GM18511 (cell line): ENCODE results near the gene SLC16A12.
"Not testable (repeated sequence)": the region's sequence is repeated elsewhere in the genome, so short reads cannot be mapped to it uniquely, and the experiment has no call there.

Experiments used
- ATAC-seq: cut with Tn5 transposase; IDR thresholded peaks from one replicate; pipeline ENCODE4 v1.9.1; 2021; ENCODE audit warnings: mild to moderate bottlenecking, moderate library complexity; ENCODE audit not compliant: unreplicated experiment

SLC16A12 gene

DNA sequence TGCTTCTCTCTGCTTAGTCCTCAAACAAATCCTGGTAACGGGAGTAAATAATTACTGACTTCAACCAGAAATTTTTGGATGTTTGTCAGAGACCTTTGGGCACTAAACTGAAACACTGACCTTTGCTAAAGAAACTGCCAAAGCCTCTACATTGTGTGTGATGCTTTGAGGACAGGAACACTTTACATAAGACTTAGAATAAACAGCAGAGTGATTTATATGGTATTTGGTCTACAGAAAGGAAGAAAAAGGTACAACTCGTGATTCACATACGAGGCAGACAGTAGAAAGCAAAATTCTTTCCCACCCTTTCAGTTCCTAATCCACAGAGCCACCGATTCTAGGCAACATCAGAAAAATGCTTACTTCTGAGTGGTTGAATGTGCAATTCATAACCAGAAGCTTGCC is 59.8 kb downstream of the SLC16A12 start:
- ATAC-seq, result no peak

DNA sequence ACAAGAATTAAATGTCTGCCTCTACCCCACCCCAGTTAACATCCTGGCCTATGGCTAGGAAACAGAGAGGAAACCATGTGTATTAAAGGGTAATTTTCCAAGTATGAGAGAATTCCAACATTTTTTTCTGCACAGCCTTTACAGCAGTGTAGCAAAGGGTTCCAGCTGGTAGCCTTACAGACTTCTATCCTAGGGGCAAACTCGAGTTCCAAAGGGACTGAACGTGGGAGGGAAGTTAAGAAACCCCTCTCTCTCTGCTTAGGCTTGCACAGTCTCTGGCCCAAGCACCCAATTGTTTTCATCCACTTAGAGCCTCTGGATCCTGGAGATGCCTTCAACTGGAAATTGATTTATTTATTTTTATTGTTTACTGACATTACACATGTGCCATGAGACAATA is 60.3 kb downstream of the SLC16A12 start:
- ATAC-seq, result no peak

DNA sequence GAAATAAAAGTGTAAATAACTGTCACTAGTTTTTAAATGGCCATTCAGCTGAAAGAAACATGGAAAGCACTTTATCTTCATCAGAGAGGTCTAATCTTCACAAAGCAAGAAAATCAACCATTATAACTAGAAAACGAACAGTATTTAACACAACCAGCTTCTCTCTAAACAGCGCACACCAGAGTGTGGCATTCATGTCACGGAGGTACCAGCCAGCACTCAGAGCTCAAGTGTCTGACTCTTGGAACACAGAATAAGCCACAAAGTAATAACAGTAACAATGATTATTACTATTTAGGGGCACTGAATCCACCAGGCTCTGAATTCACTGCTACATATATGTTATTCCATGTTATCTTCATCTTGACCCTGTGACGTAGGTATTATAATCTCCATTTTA is 60.9 kb downstream of the SLC16A12 start:
- ATAC-seq, result no peak

DNA sequence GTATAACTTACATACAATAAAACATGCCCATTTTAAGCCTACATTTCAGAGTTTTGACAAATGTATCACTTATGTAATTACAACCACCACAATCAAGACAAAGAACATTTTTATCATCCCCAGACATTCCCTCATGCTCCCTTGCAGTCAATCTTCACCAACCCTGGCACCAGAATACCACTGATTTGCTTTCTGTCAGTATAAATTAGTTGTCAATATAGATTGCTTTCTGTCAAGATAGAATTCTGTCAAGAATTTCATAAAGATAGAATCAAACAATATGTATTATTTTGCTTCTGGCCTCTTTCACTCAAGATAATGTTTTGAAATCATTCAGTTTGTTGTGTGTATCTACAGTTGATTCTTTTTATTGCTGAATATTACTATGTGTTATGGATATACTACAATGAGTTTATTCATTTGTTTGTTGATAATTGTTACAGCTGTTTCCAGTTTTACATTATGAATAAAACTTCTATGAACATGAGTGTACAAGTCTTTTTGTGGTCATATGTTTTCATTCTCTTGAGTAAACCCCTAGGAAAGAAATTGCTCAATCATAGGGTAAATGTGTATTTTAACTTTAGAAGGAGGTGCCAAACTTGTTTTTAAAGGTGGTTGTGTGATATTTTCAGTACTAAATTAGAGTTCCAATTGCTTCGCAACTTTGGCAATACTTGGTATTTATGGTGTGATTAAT is 64.1 kb downstream of the SLC16A12 start:
- no peak for ATAC-seq

DNA sequence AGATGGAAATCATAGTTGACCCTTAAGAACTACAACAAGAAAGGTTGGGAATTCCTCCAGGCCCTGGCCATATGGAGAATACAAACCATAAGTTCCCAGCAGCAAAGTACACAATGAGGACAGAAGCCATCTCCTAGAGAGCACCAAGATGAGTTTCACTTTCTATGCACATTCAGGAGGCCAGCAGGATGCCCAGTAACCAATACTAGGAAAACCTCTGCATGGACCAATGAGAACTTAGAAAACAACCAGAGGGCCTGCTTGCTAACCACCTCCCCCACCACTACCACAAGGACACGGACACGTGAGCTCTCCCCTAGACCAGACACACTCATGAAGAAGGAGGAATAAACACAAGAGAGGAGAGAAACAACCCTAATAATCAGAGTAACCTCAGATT is 64.8 kb downstream of the SLC16A12 start:
- no peak for ATAC-seq

DNA sequence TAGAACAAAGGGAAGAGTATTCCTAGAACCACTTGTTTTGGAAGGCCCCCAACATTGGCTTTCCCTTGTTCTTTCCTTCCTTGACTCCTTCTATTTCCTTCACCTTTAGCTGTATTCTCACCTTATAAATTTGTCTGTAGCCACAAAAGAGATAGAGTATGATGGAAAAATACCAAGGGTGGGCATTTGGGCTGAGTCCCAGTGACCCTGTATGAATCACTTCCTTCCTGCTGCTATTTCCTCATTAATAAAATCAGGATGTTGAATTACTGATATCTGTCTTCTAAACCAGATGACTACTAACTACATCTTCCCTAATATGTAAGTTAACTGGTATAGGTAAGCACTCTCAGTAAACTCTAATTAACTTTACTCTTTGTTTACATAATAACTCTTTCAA is 65.9 kb downstream of the SLC16A12 start:
- no peak for ATAC-seq

DNA sequence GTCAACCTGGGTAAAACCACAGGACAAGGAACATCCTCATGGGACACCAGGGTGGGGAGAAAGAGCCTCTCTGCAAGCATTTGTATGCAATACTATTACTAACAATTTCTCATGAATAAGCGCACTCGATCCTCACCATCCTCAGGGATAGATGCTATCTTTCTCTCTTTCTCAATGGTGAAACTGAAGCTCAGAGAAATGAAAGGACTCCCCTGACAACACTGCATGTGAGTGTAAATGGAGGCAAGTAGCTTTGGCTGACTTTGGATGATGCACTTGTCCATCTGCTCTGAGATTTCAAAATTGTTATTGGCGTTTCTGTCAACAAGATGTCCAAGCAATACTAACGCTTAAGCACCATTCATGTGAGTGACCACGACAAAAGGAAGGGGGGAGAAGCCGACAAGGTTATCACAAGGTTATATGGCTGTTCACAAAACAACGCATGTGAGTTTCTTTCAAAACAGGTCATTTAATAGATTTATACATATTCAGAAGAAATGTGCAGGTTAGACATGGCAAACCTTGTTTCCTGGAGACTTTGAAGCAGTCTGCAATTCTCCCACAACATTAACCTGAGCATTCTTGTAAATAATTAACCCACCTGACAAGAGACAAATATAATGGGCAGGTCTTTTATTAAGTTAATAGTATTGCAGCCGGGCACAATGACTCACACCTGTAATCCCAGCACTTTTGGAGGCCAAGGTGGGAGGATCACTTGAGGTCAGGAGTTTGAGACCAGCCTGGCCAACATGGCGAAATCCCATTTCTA is 67.0 kb downstream of the SLC16A12 start:
- no peak for ATAC-seq

DNA sequence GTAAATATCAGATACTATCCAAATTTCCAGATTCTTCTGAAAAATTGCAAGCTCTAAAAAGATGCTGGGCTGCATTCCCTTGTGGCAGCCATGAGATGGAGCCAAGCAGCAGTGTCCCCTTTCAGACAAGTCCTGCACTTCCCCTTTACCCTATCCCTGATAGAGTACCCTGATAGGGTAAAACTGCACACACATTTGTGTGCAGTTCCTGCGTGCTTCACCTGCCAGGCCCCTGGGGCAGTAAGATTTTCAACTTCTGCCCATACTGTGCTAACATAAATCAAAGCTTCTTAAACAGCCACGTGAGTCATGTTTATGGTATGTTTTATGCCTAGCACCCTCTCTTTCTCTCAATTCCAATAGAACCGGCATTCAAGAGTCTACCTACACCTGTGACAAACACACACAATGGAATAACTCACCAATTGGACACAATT is 68.8 kb downstream of the SLC16A12 start:
- ATAC-seq, result no peak

DNA sequence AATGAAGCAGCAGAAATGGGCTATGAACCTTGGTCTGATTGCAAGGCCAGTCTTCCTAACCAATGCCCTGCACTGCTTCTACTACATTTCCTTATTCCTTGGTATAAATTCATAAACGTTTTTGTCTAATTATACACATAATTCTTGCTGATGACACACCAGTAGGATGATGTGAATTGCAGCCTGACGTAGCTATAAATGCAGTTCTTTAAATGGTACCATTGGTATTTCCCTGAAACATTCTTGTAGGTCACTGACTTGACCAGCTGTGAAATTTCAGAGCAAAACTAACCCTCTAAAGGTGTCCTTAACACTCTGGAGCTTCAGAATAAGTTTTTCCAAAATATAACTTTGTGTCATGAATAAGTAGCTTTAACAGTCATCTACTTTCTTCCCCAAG is 70.2 kb downstream of the SLC16A12 start:
- no peak for ATAC-seq

DNA sequence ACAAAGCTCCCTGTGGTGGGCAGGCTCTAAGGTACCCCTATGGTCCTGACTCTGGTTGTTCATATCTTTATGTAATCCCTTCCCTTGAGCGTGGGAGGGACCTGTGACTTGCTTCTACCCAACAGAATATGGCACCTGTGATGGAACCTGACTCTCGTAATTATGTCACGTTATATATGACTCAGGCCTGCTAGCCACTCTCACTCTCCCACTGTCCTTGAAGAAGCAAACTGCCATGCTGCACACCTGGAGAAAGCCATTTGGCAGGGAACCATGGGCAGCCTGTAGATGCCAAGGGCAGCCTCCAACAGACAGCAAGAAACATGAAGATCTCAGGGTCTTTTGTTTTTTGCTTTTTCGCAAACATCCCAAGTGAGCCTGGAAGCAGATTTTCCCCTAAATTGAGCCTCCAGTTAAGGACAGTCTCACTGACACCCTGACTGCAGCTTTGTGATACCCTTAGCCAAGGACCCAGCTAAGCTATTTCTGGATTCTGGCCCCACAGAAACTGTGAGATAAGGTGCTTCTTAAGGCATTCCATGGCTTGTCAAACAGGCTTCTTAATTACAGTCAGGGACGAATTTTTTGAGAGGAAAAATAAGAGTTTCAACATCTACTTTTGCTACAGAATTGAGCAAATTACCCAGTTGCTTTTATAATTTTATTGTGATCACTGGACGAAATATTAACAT is 71.4 kb downstream of the SLC16A12 start:
- ATAC-seq, result no peak

DNA sequence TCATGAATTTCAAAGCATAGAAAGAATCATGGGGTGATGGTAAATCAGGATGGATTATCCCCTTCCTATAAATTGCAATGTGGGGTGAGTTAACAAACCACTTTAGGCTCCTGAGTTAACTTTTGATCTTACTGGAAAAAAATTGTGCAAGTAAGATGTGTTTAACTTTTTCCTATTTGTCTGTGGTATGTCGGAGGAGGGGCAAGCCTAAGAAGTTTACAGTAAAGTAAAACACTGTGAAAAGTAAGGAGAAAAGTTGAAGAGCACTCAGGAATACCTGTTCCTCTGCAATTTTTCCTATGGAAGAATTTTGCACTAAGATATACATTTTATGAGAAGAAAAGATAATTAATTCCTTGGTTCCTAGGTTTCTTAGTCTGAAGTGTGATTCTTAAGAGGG is 76.6 kb downstream of the SLC16A12 start:
- no peak for ATAC-seq

DNA sequence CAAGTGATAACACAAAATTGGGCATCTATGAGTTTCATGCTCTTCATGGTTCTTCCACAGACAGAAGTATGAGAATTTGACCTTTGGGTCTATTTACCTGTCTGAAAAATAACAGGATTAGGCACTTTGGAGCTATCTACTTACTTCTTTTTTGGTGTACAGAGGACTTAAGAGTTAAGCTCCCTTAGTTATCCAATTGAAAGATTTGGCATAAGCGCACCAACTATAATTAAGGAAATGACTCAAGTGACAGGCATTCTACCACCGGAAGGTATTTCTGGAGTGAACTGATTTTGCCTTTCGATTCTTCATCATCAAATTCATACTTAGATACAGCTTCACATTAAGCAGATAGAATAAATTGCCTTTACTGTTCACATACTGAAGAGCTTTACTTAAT is 77.1 kb downstream of the SLC16A12 start:
- no peak for ATAC-seq

DNA sequence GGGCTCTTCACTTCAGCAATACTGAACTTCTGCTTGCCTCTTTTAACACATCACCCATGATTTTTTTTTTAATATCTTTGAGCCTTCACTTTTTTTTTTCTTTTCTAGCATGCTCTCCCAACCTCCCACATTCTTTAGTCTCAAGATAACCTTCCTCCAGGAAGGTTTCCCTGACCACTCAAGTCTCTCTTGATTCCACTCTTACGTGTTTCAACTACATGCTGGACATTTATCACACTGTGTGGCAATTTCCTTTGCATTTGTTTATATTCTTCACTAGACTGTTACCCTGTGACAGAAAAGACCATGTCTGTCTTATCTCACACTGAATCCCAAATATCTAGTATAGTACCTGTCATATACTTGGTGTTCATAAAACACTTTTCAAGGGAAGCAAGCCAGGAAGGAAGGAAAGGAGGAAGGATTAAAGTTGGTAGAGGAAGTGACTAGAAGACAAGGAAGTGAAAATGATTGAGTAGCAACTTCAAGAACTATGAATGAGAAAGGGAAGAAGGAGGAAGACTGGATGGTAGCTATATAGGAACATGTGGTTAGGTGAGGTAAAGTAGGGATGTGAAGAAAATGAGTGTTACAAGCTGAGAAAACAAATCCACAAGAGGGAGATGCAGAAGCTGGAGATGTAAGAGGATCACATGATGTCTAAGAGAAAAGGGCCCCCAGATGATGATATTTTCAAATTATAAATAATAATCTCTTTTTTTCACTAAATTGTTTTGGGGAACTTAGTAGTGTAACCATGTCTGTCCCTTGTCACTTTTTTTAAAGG is 80.6 kb downstream of the SLC16A12 start:
- no peak for ATAC-seq

DNA sequence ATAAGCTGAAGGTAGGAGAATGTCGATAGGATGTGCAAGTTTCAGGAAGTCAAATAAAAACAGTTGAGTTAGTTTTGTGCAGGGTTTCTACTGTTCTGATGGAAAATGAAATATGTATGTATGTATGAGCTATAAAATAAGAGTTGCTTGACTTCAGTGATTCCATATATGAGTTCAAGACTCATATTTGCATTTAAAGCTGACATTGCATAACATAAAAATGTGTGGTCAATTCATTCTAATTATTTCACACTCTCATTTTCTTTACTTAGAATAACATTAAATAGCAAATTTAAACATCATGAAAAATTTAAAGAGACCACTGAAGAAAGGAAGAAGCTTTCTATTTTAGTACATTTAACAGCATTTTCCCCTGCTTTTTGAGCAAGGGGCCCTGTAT is 83.2 kb downstream of the SLC16A12 start:
- ATAC-seq, result no peak

DNA sequence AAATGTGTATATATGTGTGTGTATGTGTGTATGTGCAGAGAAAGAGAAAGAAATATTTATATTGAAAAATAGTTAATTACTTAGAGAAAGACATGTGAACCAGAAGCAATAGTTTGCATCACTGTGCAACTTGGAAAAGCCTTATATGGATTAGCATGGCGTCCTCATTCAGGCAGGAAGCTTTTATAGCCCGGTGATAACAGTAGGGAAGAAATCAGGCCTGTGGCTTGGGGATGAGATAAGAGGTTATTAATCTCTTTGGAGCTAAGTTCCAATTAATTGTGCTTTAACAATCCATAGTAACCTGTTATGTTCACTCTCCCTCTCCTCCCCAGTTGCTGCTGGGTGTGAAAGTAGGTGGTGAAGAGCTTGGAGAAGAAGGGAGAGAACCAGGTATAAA is 84.5 kb downstream of the SLC16A12 start:
- ATAC-seq, result no peak

DNA sequence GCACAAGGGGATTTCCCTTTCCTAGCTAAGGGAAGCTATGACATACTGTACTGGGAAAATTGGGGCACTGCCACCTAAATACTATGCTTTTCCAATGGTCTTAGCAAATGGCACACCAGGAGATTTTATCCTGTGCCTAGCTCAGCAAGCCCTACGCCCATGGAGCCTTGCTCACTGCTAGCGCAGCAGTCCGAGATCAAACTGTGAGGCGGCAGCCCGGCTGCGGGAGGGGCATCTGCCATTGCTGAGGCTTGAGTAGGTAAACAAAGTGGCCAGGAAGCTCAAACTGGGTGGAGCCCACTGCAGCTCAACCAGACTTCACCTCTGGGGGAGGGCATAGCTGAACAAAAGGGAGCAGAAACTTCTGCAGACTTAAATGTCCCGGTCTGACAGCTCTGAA is 90.6 kb downstream of the SLC16A12 start:
- ATAC-seq, result not testable (repeated sequence)

DNA sequence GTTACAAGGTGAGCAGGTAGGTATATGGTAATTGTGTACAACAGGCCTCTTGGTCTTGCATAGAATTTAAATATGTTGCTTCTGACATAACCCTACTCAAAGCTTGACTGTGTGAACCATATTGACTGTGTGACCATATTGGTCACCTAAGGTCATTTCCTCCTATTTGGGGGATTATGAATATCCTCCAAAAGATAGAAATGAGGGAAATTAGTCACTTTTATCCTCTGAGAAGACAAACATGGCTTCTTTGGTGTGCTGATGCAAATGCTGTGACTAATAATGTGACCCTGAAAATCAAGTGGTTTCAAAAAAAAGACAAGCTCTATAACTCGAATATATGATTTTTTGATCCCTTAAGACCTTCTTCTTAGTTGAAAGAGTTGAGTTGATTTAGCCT is 93.1 kb downstream of the SLC16A12 start:
- no peak for ATAC-seq

DNA sequence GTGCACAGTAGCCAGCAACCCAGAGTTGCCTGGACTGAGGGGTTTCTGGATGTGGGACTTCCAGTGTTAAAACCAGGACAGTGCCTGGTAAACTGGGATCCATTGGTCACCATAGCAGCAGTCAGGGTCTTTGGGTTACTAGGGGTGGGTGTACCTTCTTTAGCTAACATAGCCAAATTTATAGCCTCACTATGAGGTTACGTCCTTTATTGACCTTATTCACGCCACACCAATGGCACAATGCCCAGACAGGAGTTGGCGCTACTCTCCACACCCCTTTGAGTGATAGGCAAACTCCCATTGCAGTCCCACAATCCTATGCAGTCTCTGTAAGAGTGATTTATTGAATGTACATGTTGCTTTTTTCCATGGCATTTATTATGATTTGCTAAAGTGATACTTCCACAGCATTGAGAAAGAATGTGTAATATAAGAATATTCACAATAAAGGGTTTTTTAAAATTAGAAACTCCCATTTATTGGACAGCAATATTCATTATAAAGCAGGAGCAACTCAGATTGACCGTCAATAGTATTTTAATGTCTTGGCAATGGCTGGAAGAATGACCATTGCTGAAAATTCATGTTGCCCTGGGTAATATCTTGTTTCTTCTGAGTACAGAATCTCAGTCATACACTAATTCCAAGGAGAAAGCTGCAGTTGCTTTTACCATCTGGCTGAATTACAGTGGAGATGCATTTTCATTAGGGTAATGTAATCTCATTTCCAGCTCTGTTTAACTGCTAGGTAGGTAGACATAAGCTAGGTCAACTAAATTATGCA is 95.0 kb downstream of the SLC16A12 start:
- no peak for ATAC-seq

DNA sequence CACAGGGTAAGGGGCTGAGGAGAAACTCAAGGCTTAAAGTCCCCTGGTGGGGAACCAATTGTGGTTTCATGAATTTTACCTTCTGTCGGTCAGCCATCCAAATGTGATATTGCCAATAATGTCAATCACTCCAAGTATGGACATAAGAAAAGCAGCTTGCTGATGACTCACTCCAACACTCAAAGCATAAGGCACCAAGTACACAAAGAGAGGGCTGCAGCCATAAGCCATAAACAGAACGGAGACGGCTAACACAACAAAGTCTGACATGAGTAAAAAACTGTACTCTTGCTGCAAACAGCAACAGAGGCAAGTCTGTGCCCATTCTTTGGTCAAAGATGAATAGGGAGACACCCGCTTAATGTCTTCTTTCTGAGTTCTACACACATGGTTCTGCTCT is 96.9 kb downstream of the SLC16A12 start:
- ATAC-seq, result no peak

DNA sequence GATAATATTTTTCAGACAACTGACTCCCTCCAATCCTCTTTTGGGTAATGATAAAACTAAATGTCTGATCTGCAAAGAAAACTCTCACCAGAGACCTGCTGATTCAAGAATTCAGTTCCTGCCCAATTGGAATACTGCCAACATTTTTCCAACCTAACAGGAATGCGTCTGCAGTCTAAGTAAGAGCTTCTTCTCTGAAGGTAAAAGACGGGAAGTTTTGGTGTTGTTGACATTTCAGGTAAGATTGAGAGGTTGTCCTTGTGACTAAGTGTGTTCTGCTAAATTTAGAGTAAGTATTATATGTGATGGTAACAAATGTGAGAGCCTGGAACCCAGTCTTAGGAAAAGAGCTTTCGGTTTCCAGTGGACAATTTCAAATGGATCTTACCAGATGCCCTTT is 103.4 kb downstream of the SLC16A12 start:
- no peak for ATAC-seq
